NB4 (cell line): ENCODE results near the gene FAM181A.

ENCODE experiments used
- CTCF ChIP-seq: IDR thresholded peaks from one replicate; pipeline ENCODE4 v1.5.1; 2012; ENCODE audit warnings: low read depth, low read length
- MYC ChIP-seq: IDR thresholded peaks from 2 replicates; pipeline ENCODE4 v1.6.1; 2011; ENCODE audit warnings: low read depth, low read length

GRCh38 chr14:93967637-93968250, 40.6 kb downstream of the FAM181A start:
- TF ChIP-seq CTCF: no peak
- TF ChIP-seq MYC: no peak
